ENCODE results near the gene TTC21A. TPM values are rescaled to one million over a fixed set of nuclear protein-coding genes. Genes with fewer than 3 reads are reported as not detected.

Gene TTC21A
- total RNA-seq, 1 experiment from 2014 or later, result 1.7 TPM

GRCh38 chr3:39143051-39143885 lies 35.8 kb downstream of the TTC21A start:
- H3K4ac ChIP-seq (ENCODE audit: low read depth, low read length), result no peak overlapping the region
- Mint-ChIP-seq H3K36me3 (ENCODE audit: insufficient read depth in 1 of 3, low read depth in 3 of 3) (peaks cover 14 to 56% (median 44%) of the 10 kb centered on the region in 3 experiments; a peak in 6 of 7 replicates), H3K9me3 (no peaks in the 10 kb centered on the region), H3K4me1 (peaks cover 19 to 24% of the 10 kb centered on the region in 2 experiments), H3K27ac (no peak overlapping the region; a peak in 1 of 7 replicates), H3K4me3 (0 out of 5 replicates have a peak overlapping the region, but pooled peaks of 1 of the 2 experiments have one; percentile 46), H3K27me3 (ENCODE audit: low read depth) (no peaks in the 10 kb centered on the region)
- H3K23me2 ChIP-seq (ENCODE audit: insufficient read length, low read depth, low read length, poor library complexity, severe bottlenecking), result no peaks in the 10 kb centered on the region
- H4K5ac ChIP-seq (ENCODE audit: insufficient read length, low read depth, low read length), result no peak overlapping the region
- no peak overlapping the region for H3K56ac ChIP-seq (ENCODE audit: insufficient read length, low read depth, low read length)
- H2BK120ac ChIP-seq (ENCODE audit: low read depth, low read length, poor library complexity, severe bottlenecking), result no peak overlapping the region
- no peaks in the 10 kb centered on the region; the same call in 1 of the 2 replicates for H3K79me2 ChIP-seq (ENCODE audit: insufficient read depth, low read length)
- H3K18ac ChIP-seq (ENCODE audit: insufficient read length, low read depth, low read length), result no peak overlapping the region
- H2BK20ac ChIP-seq (ENCODE audit: low read depth, low read length, poor library complexity, severe bottlenecking), result no peak overlapping the region
- TF ChIP-seq, protein P1, sequence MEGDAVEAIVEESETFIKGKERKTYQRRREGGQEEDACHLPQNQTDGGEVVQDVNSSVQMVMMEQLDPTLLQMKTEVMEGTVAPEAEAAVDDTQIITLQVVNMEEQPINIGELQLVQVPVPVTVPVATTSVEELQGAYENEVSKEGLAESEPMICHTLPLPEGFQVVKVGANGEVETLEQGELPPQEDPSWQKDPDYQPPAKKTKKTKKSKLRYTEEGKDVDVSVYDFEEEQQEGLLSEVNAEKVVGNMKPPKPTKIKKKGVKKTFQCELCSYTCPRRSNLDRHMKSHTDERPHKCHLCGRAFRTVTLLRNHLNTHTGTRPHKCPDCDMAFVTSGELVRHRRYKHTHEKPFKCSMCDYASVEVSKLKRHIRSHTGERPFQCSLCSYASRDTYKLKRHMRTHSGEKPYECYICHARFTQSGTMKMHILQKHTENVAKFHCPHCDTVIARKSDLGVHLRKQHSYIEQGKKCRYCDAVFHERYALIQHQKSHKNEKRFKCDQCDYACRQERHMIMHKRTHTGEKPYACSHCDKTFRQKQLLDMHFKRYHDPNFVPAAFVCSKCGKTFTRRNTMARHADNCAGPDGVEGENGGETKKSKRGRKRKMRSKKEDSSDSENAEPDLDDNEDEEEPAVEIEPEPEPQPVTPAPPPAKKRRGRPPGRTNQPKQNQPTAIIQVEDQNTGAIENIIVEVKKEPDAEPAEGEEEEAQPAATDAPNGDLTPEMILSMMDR (conservative IDR thresholded peaks at IDR 0.05), result no peak
- no peak overlapping the region for H4K8ac ChIP-seq (replicated peaks; ENCODE audit: insufficient read length, low read depth, low read length)
- no peak overlapping the region for H2BK5ac ChIP-seq (ENCODE audit: insufficient read length, low read length)
- no peak overlapping the region for H2AK5ac ChIP-seq (ENCODE audit: insufficient read length, low read length)
- no peak overlapping the region for H3K27ac ChIP-seq (ENCODE audit: insufficient read length, low read depth, low read length)
- H3K4me2 ChIP-seq (ENCODE audit: insufficient read depth, insufficient read length, low read length), result no peak overlapping the region
- no peaks in the 10 kb centered on the region for H3K9me3 ChIP-seq (ENCODE audit: control insufficient read depth, low read depth, low read length)
- H2BK12ac ChIP-seq (ENCODE audit: insufficient read length, low read depth, low read length), result no peak overlapping the region
- no peak overlapping the region for H2BK15ac ChIP-seq (ENCODE audit: low read depth, low read length)
- no peak overlapping the region for H3K14ac ChIP-seq (ENCODE audit: insufficient read depth, low read length)
- no peak overlapping the region for H3T11ph ChIP-seq (ENCODE audit: low read length)
- peak; percentile 12 for DNase-seq
- no peak overlapping the region for H2AFZ ChIP-seq (ENCODE audit: low read length)
- H3K23ac ChIP-seq (ENCODE audit: insufficient read length, low read depth, low read length), result no peak overlapping the region
- peaks cover 15% of the 10 kb centered on the region; the same call in 1 of the 2 replicates for H3K4me1 ChIP-seq (ENCODE audit: insufficient read depth, low read length)
- no peak overlapping the region for H4K91ac ChIP-seq (ENCODE audit: insufficient read length, low read depth, low read length)
- WGBS (ENCODE audit: extremely low coverage, insufficient read length, low lambda C conversion rate), result no CpG with 5 or more reads among the region's 14 CpGs
- H3K27me3 ChIP-seq (ENCODE audit: insufficient read depth, low read length), result no peaks in the 10 kb centered on the region
- no peaks in the 10 kb centered on the region for H3K79me1 ChIP-seq (ENCODE audit: insufficient read depth, low read depth, low read length, poor library complexity, severe bottlenecking)
- H3K9ac ChIP-seq (ENCODE audit: extremely low read depth, insufficient read length, low read length), result no peak overlapping the region
- H4K20me1 ChIP-seq (ENCODE audit: control insufficient read depth, insufficient read depth, insufficient read length), result no peaks in the 10 kb centered on the region
